HepG2 (cell line): Measurements from ENCODE around the gene SLC25A22. TPM values are rescaled to one million over a fixed set of nuclear protein-coding genes. Genes with fewer than 3 reads are reported as not detected.

Source experiments
- HNF4G ChIP-seq, 2 experiments: sonication (generic) in 1 of 2; formaldehyde crosslinking in 1 of 2; IDR thresholded peaks; 2 replicates each; pipeline versions ENCODE4 v1.4.0 to v1.6.1; 2011 to 2020; ENCODE audit warnings: borderline replicate concordance in 2 of 2, low read depth in 2 of 2, mild to moderate bottlenecking in 2 of 2, low read length in 1 of 2, missing genetic modification reagents in 1 of 2, moderate library complexity in 1 of 2
- HNRNPUL1 ChIP-seq: fragments of 200-400 bp; formaldehyde crosslinking; IDR thresholded peaks from 2 replicates; pipeline ENCODE4 v1.6.1; 2017; ENCODE audit warnings: low read depth, mild to moderate bottlenecking, low read length, moderate library complexity
- MIER2 ChIP-seq: IDR thresholded peaks from 2 replicates; pipeline ENCODE4 v1.6.1; 2016; ENCODE audit warnings: missing biosample characterization, missing genetic modification reagents
- NFKBIZ ChIP-seq: IDR thresholded peaks from 2 replicates; pipeline ENCODE4 v1.6.1; 2018; ENCODE audit warnings: missing genetic modification reagents, missing compliant biosample characterization
- NPAS2 ChIP-seq: sonication (generic); formaldehyde crosslinking; IDR thresholded peaks from 2 replicates; pipeline ENCODE4 v1.8.0; 2022; ENCODE audit warnings: mild to moderate bottlenecking, missing genetic modification reagents, borderline replicate concordance
- RARG ChIP-seq: sonication (generic); formaldehyde crosslinking; IDR thresholded peaks from 2 replicates; pipeline ENCODE4 v1.4.0; 2020; ENCODE audit warnings: low read depth, mild to moderate bottlenecking, missing genetic modification reagents
- RXRB ChIP-seq: IDR thresholded peaks from 2 replicates; pipeline ENCODE4 v1.6.1; 2016; ENCODE audit warnings: borderline replicate concordance, missing genetic modification reagents, missing compliant biosample characterization
- TEAD2 ChIP-seq: sonication (generic); formaldehyde crosslinking; IDR thresholded peaks from 2 replicates; pipeline ENCODE4 v1.9.0; 2021; ENCODE audit warnings: missing genetic modification reagents
- THAP8 ChIP-seq: sonication (generic); formaldehyde crosslinking; IDR thresholded peaks from 2 replicates; pipeline ENCODE4 v1.5.1; 2020; ENCODE audit warnings: missing genetic modification reagents, mild to moderate bottlenecking, borderline replicate concordance
- U2AF1 ChIP-seq: fragments of 200-400 bp; formaldehyde crosslinking; optimal IDR thresholded peaks from 2 replicates; pipeline ENCODE3; 2017; ENCODE audit warnings: mild to moderate bottlenecking, low read depth, low read length
- U2AF2 ChIP-seq: fragments of 200-400 bp; formaldehyde crosslinking; IDR thresholded peaks from 2 replicates; pipeline ENCODE4 v1.6.1; 2017; ENCODE audit warnings: low read depth, mild to moderate bottlenecking, low read length
- ZBTB10 ChIP-seq: sonication (generic); formaldehyde crosslinking; IDR thresholded peaks from 2 replicates; pipeline ENCODE4 v1.4.0; 2020; ENCODE audit warnings: missing genetic modification reagents, borderline replicate concordance
- ZNF496 ChIP-seq: sonication (generic); formaldehyde crosslinking; IDR thresholded peaks from 2 replicates; pipeline ENCODE4 v1.8.1; 2023; ENCODE audit warnings: mild to moderate bottlenecking, moderate library complexity, missing genetic modification reagents; ENCODE audit not compliant: insufficient replicate concordance
- ZNF556 ChIP-seq: sonication (generic); formaldehyde crosslinking; IDR thresholded peaks from 2 replicates; pipeline ENCODE4 v1.4.0; 2020; ENCODE audit warnings: mild to moderate bottlenecking, missing genetic modification reagents, borderline replicate concordance
- ZNF564 ChIP-seq: sonication (generic); formaldehyde crosslinking; IDR thresholded peaks from 2 replicates; pipeline ENCODE4 v1.8.1; 2023; ENCODE audit warnings: mild to moderate bottlenecking, missing genetic modification reagents
- ZNF607 ChIP-seq: sonication (generic); formaldehyde crosslinking; IDR thresholded peaks from 2 replicates; pipeline ENCODE4 v1.5.1; 2020; ENCODE audit warnings: missing genetic modification reagents, mild to moderate bottlenecking, borderline replicate concordance
- polyA plus RNA-seq, 8 experiments: library from polyadenylated mRNA; depleted of rRNA in 3 of 8; stranded (reverse) in 7 of 8; unstranded in 1 of 8; fragments of >200 nt; fragmentation: Illumina TruSeq in 4 of 8; extraction: Trizol in 4 of 8; gene quantifications; 2 replicates each; pipeline versions ENCODE4 v1.2.1 to v1.2.3, GENCODE V29; 2011 to 2016; ENCODE audit warnings: low read depth in 4 of 8, missing spikeins in 1 of 8, mixed read lengths in 1 of 8; ENCODE audit not compliant: insufficient read depth in 1 of 8
- total RNA-seq, 5 experiments: library from RNA; depleted of rRNA; stranded (reverse); fragments of >200 nt; fragmentation: Illumina TruSeq; extraction: Trizol; gene quantifications; 2 replicates each; pipeline ENCODE4 v1.2.3, GENCODE V29; 2016; ENCODE audit warnings: low read depth in 1 of 5
- TF ChIP-seq, protein P1 (sequence below): sonication (generic); formaldehyde crosslinking; IDR thresholded peaks from 2 replicates; pipeline ENCODE4 v1.4.0; 2020; ENCODE audit warnings: low read depth, missing genetic modification reagents
- TF ChIP-seq, protein P2 (sequence below): sonication (generic); formaldehyde crosslinking; IDR thresholded peaks from 2 replicates; pipeline ENCODE4 v1.4.0; 2020; ENCODE audit warnings: mild to moderate bottlenecking, missing genetic modification reagents
- TF ChIP-seq, protein P3 (sequence below): sonication (generic); formaldehyde crosslinking; IDR thresholded peaks from 2 replicates; pipeline ENCODE4 v1.5.0; 2020; ENCODE audit warnings: missing genetic modification reagents

Gene SLC25A22
- total and polyA plus RNA-seq, 2 of the 13 experiments (the other 11 are each of a cell fraction or from before 2014, with no cell fraction given) = 12.4 to 19.2 TPM

DNA sequence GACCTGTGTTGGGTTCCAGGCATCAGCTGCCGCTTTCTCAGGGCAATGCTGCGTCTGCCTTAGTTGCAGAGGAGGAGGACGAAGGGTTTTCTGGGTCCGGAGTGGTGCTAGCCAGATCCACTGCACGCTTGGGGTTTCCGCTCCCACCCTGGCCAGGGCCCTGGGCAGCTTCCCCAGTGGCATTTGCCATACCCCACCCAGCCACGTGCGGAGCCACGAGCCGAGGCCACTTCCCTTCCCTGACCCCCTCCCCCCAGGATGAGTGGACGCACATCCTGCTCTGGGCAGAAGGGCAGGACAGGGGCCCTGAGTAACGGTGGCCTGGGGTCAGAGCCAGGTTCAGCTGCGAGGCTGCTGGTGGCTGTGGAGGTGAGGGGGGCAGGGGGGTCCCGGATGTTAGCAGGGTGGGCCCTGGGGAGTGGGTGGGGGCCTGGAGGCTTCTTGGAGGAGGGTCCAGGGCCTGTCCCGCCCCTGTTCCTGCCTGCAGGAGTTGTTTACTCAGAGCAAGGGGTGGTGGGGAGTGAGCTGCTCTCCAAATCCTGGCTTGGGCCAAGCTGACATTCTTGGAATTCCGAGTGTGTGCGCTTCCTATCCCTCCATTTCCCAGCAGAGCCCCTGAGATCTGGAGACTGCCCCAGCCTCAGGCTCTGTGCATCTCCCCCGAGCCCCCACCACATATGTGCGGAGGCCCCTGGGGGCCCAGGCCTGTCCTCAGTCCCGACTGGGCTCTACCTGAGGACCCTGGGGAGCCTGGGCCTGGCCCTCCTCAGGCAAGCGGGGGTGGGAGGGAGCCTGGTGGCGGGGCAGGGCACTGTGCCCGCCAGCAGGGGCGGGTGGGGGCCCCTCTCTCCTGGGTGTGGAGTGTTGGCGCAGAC lies 46.0 kb upstream of the SLC25A22 start (continued):
- TF ChIP-seq THAP8 (CRISPR knock-in tag) (no peak), ZNF556 (peak; percentile 87; the same call in 1 of the 2 replicates), ZNF564 (CRISPR knock-in tag) (no peak), TEAD2 (no peak), ZBTB10 (CRISPR knock-in tag) (no peak), HNRNPUL1 (no peak), MIER2 (CRISPR knock-in tag) (no peak), NFKBIZ (CRISPR knock-in tag) (no peak), HNF4G (IDR thresholded peaks at IDR 0.05; ENCODE audit: borderline replicate concordance, low read depth, low read length) (no peak), HNF4G (CRISPR knock-in tag; IDR thresholded peaks at IDR 0.05; ENCODE audit: borderline replicate concordance, low read depth) (no peak), NPAS2 (CRISPR knock-in tag) (0 out of 2 replicates have a peak, but pooled peaks have one; percentile 92), ZNF607 (peak; percentile 64; the same call in 1 of the 2 replicates), U2AF1 (no peak), ZNF496 (CRISPR knock-in tag) (no peak), U2AF2 (no peak), RXRB (CRISPR knock-in tag) (peak; percentile 83; the same call in 1 of the 2 replicates), RARG (CRISPR knock-in tag) (no peak)
- TF ChIP-seq, protein P1, sequence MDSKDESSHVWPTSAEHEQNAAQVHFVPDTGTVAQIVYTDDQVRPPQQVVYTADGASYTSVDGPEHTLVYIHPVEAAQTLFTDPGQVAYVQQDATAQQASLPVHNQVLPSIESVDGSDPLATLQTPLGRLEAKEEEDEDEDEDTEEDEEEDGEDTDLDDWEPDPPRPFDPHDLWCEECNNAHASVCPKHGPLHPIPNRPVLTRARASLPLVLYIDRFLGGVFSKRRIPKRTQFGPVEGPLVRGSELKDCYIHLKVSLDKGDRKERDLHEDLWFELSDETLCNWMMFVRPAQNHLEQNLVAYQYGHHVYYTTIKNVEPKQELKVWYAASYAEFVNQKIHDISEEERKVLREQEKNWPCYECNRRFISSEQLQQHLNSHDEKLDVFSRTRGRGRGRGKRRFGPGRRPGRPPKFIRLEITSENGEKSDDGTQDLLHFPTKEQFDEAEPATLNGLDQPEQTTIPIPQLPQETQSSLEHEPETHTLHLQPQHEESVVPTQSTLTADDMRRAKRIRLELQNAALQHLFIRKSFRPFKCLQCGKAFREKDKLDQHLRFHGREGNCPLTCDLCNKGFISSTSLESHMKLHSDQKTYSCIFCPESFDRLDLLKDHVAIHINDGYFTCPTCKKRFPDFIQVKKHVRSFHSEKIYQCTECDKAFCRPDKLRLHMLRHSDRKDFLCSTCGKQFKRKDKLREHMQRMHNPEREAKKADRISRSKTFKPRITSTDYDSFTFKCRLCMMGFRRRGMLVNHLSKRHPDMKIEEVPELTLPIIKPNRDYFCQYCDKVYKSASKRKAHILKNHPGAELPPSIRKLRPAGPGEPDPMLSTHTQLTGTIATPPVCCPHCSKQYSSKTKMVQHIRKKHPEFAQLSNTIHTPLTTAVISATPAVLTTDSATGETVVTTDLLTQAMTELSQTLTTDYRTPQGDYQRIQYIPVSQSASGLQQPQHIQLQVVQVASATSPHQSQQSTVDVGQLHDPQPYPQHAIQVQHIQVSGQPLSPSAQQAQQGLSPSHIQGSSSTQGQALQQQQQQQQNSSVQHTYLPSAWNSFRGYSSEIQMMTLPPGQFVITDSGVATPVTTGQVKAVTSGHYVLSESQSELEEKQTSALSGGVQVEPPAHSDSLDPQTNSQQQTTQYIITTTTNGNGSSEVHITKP (CRISPR knock-in tag) = peak; percentile 89; the same call in 1 of the 2 replicates
- TF ChIP-seq, protein P2, sequence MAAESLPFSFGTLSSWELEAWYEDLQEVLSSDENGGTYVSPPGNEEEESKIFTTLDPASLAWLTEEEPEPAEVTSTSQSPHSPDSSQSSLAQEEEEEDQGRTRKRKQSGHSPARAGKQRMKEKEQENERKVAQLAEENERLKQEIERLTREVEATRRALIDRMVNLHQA (CRISPR knock-in tag) = no peak
- TF ChIP-seq, protein P3, sequence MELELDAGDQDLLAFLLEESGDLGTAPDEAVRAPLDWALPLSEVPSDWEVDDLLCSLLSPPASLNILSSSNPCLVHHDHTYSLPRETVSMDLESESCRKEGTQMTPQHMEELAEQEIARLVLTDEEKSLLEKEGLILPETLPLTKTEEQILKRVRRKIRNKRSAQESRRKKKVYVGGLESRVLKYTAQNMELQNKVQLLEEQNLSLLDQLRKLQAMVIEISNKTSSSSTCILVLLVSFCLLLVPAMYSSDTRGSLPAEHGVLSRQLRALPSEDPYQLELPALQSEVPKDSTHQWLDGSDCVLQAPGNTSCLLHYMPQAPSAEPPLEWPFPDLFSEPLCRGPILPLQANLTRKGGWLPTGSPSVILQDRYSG = no peak
